ENCODE data around the gene ERMARD.

The ERMARD gene

GRCh38 chr6:169725125-169726048 lies 26.0 kb upstream of the ERMARD start:
- Histone ChIP-seq H3K27ac (ENCODE audit: low read length) (peak overlapping the region; percentile 39; the same call in 1 of the 2 replicates), H3K9me3 (ENCODE audit: insufficient read depth, low read length) (no peaks in the 10 kb centered on the region), H3K4me1 (ENCODE audit: low read length) (peaks cover 14% of the 10 kb centered on the region; the same call in 1 of the 2 replicates), H3K27me3 (ENCODE audit: low read depth, low read length) (no peaks in the 10 kb centered on the region), H4K20me1 (ENCODE audit: insufficient read depth, low read length) (peaks cover 16% of the 10 kb centered on the region), H2AFZ (ENCODE audit: low read depth, low read length) (peak overlapping the region; percentile 77), H3K9ac (ENCODE audit: low read length) (peak overlapping the region; percentile 87), H3K4me3 (ENCODE audit: low read length) (peak overlapping the region; percentile 94), H3K79me2 (ENCODE audit: low read length) (peaks cover 32% of the 10 kb centered on the region), H3K36me3 (replicated peaks; ENCODE audit: low read depth, low read length) (no peaks in the 10 kb centered on the region), H3K4me2 (ENCODE audit: low read length) (peak overlapping the region; percentile 97)
- TF ChIP-seq EZH2phosphoT487 (IDR thresholded peaks at IDR 0.05; ENCODE audit: low read depth) (no peak), CTCF (IDR thresholded peaks at IDR 0.05; ENCODE audit: low read depth, low read length) (no peak)

- Histone ChIP-seq H3K27me3 (ENCODE audit: low read depth, low read length) (no peaks in the 10 kb centered on the region), H3K4me2 (ENCODE audit: low read length) (no peak overlapping the region), H3K4me3 (ENCODE audit: low read length) (no peak overlapping the region), H2AFZ (ENCODE audit: low read depth, low read length) (no peak overlapping the region), H3K36me3 (replicated peaks; ENCODE audit: low read depth, low read length) (no peaks in the 10 kb centered on the region), H3K4me1 (ENCODE audit: low read length) (peaks cover 14% of the 10 kb centered on the region; the same call in 1 of the 2 replicates), H3K9ac (ENCODE audit: low read length) (no peak overlapping the region), H3K9me3 (ENCODE audit: insufficient read depth, low read length) (no peaks in the 10 kb centered on the region), H3K79me2 (ENCODE audit: low read length) (peaks cover 26% of the 10 kb centered on the region), H4K20me1 (ENCODE audit: insufficient read depth, low read length) (peaks cover 16% of the 10 kb centered on the region), H3K27ac (ENCODE audit: low read length) (no peak overlapping the region)
- TF ChIP-seq EZH2phosphoT487 (IDR thresholded peaks at IDR 0.05; ENCODE audit: low read depth) (no peak), CTCF (IDR thresholded peaks at IDR 0.05; ENCODE audit: low read depth, low read length) (no peak)
These were observed 25.4 kb upstream of the ERMARD start for GRCh38 chr6:169726049-169726400.

- peaks cover 11% of the 10 kb centered on the region; the same call in 1 of the 2 replicates for H3K4me1 ChIP-seq (ENCODE audit: low read length)
- H3K36me3 ChIP-seq (replicated peaks; ENCODE audit: low read depth, low read length): no peaks in the 10 kb centered on the region
- H4K20me1 ChIP-seq (ENCODE audit: insufficient read depth, low read length): peaks cover 13% of the 10 kb centered on the region
- H3K9ac ChIP-seq (ENCODE audit: low read length): no peak overlapping the region
- no peak overlapping the region for H3K27ac ChIP-seq (ENCODE audit: low read length)
- H3K9me3 ChIP-seq (ENCODE audit: insufficient read depth, low read length): no peaks in the 10 kb centered on the region
- no peak overlapping the region for H3K4me2 ChIP-seq (ENCODE audit: low read length)
- no peak for TF ChIP-seq EZH2phosphoT487 (IDR thresholded peaks at IDR 0.05; ENCODE audit: low read depth)
- no peak for TF ChIP-seq CTCF (IDR thresholded peaks at IDR 0.05; ENCODE audit: low read depth, low read length)
- H3K79me2 ChIP-seq (ENCODE audit: low read length): peaks cover 17% of the 10 kb centered on the region
- H3K27me3 ChIP-seq (ENCODE audit: low read depth, low read length): no peaks in the 10 kb centered on the region
- no peak overlapping the region for H2AFZ ChIP-seq (ENCODE audit: low read depth, low read length)
- H3K4me3 ChIP-seq (ENCODE audit: low read length): no peak overlapping the region
These were observed 24.5 kb upstream of the ERMARD start for GRCh38 chr6:169726963-169727362.

GRCh38 chr6:169729961-169730360 lies 21.5 kb upstream of the ERMARD start:
- no peak overlapping the region for H3K4me2 ChIP-seq (ENCODE audit: low read length)
- no peaks in the 10 kb centered on the region for H3K27me3 ChIP-seq (ENCODE audit: low read depth, low read length)
- H2AFZ ChIP-seq (ENCODE audit: low read depth, low read length): no peak overlapping the region
- H3K9ac ChIP-seq (ENCODE audit: low read length): no peak overlapping the region
- H3K36me3 ChIP-seq (replicated peaks; ENCODE audit: low read depth, low read length): no peaks in the 10 kb centered on the region
- no peak overlapping the region for H3K27ac ChIP-seq (ENCODE audit: low read length)
- H3K4me3 ChIP-seq (ENCODE audit: low read length): no peak overlapping the region
- peaks cover 6% of the 10 kb centered on the region; the same call in 1 of the 2 replicates for H3K4me1 ChIP-seq (ENCODE audit: low read length)
- H3K79me2 ChIP-seq (ENCODE audit: low read length): no peaks in the 10 kb centered on the region
- TF ChIP-seq CTCF (IDR thresholded peaks at IDR 0.05; ENCODE audit: low read depth, low read length): no peak
- no peak for TF ChIP-seq EZH2phosphoT487 (IDR thresholded peaks at IDR 0.05; ENCODE audit: low read depth)
- H4K20me1 ChIP-seq (ENCODE audit: insufficient read depth, low read length): no peaks in the 10 kb centered on the region
- no peaks in the 10 kb centered on the region for H3K9me3 ChIP-seq (ENCODE audit: insufficient read depth, low read length)

Data from OCI-LY3 (cell line).